SK-N-SH (cell line): ENCODE data around the gene CDKAL1. TPM values are rescaled to one million over a fixed set of nuclear protein-coding genes. Genes with fewer than 3 reads are reported as not detected.

Experiments
- CTCF ChIA-PET: fragments of 300-600, 350-600 bp; formaldehyde crosslinking; extraction: SDS; loops from one replicate; lab custom pipeline; 2021; lab: Yijun Ruan, JAX
- POLR2A ChIA-PET: fragments of 350-600 bp; sonication (Branson Sonifier 250); formaldehyde crosslinking; extraction: SDS; loops from one replicate; lab custom pipeline; 2020; ENCODE audit warnings: antibody characterized with exemption, inconsistent platforms; lab: Yijun Ruan, JAX
- DNase-seq: peaks from one replicate; pipeline ENCODE4 v3.0.0; 2012
- H2AFZ ChIP-seq: fragments of 200-600 bp; sonication (generic); 2 replicates; pipeline ENCODE4 v1.8.1; 2016; ENCODE audit warnings: antibody characterized with exemption, mild to moderate bottlenecking, low read depth
- H3F3A ChIP-seq: fragments of 200-600 bp; sonication (generic); replicated peaks from 2 replicates; pipeline ENCODE3; 2016; ENCODE audit warnings: antibody characterized with exemption, mild to moderate bottlenecking; ENCODE audit not compliant: insufficient read depth
- H3K27ac ChIP-seq, 2 experiments: fragments of 200-500 bp in 1 of 2; fragments of 200-600 bp in 1 of 2; sonication (Bioruptor generic) in 1 of 2; sonication (generic), shearing (Covaris generic) in 1 of 2; 2 replicates each; pipeline versions ENCODE4 v1.5.1 to v1.6.1; 2014 to 2016; ENCODE audit warnings: low read depth in 2 of 2, inconsistent platforms in 1 of 2, low read length in 1 of 2, mild to moderate bottlenecking in 1 of 2, mixed read lengths in 1 of 2
- H3K27me3 ChIP-seq: fragments of 200-600 bp; sonication (generic), shearing (Covaris generic); 2 replicates; pipeline ENCODE4 v1.6.1; 2016; ENCODE audit warnings: mixed run types; ENCODE audit not compliant: insufficient read depth
- H3K36me3 ChIP-seq, 2 experiments: fragments of 200-500 bp in 1 of 2; fragments of 200-600 bp in 1 of 2; sonication (Bioruptor generic) in 1 of 2; sonication (generic) in 1 of 2; replicated peaks in 1 of 2; 2 replicates each; pipeline versions ENCODE3 to v1.5.1; 2014 to 2016; ENCODE audit warnings: low read length in 1 of 2, mild to moderate bottlenecking in 1 of 2; ENCODE audit not compliant: insufficient read depth in 2 of 2, control insufficient read depth in 1 of 2
- H3K4me1 ChIP-seq, 2 experiments: fragments of 200-500 bp in 1 of 2; fragments of 200-600 bp in 1 of 2; sonication (Bioruptor generic) in 1 of 2; sonication (generic), shearing (Covaris generic) in 1 of 2; 2 replicates each; pipeline versions ENCODE4 v1.5.1 to v1.6.1; 2014 to 2016; ENCODE audit warnings: low read depth in 1 of 2, low read length in 1 of 2, mixed run types in 1 of 2; ENCODE audit not compliant: insufficient read depth in 2 of 2, control insufficient read depth in 1 of 2
- H3K4me2 ChIP-seq: fragments of 200-600 bp; sonication (generic), shearing (Covaris generic); 2 replicates; pipeline ENCODE4 v1.6.1; 2017; ENCODE audit warnings: mixed run types
- H3K4me3 ChIP-seq, 2 experiments: fragments of 200-500 bp in 1 of 2; fragments of 200-600 bp in 1 of 2; sonication (Bioruptor generic) in 1 of 2; sonication (generic), shearing (Covaris generic) in 1 of 2; 2 replicates each; pipeline versions ENCODE4 v1.5.1 to v1.8.1; 2014 to 2016; ENCODE audit warnings: low read depth in 2 of 2, inconsistent platforms in 1 of 2, low read length in 1 of 2, mild to moderate bottlenecking in 1 of 2, mixed read lengths in 1 of 2, moderate library complexity in 1 of 2
- H3K79me2 ChIP-seq: fragments of 200-600 bp; sonication (generic); 2 replicates; pipeline ENCODE4 v1.8.1; 2017; ENCODE audit warnings: mild to moderate bottlenecking; ENCODE audit not compliant: insufficient read depth
- H3K9ac ChIP-seq: fragments of 200-600 bp; sonication (generic); 2 replicates; pipeline ENCODE4 v1.6.1; 2017; ENCODE audit warnings: mixed run types
- H3K9me2 ChIP-seq: fragments of 200-600 bp; sonication (generic); 2 replicates; pipeline ENCODE4 v1.6.1; 2017; ENCODE audit warnings: mixed run types
- H3K9me3 ChIP-seq: fragments of 200-600 bp; sonication (generic); 2 replicates; pipeline ENCODE4 v1.6.1; 2017; ENCODE audit warnings: mixed run types, mild to moderate bottlenecking, moderate library complexity
- H4K20me1 ChIP-seq: fragments of 200-600 bp; sonication (generic); 2 replicates; pipeline ENCODE4 v1.6.1; 2017; ENCODE audit warnings: mild to moderate bottlenecking, mixed run types; ENCODE audit not compliant: insufficient read depth
- CHD2 ChIP-seq: fragments of 150-350 bp; IDR thresholded peaks from 2 replicates; pipeline ENCODE4 v1.6.1; 2018; ENCODE audit warnings: low read length; ENCODE audit not compliant: partially characterized antibody
- EP300 ChIP-seq, 2 experiments: IDR thresholded peaks; 2 replicates each; pipeline versions ENCODE4 v1.4.0 to v1.6.1; 2012; ENCODE audit warnings: borderline replicate concordance in 1 of 2, low read depth in 1 of 2, low read length in 1 of 2
- EZH2phosphoT487 ChIP-seq: fragments of 200-600 bp; sonication (generic); IDR thresholded peaks from 2 replicates; pipeline ENCODE4 v1.6.1; 2017; ENCODE audit warnings: low read depth, mixed run types, mild to moderate bottlenecking, antibody characterized with exemption, moderate library complexity, borderline replicate concordance
- FOSL2 ChIP-seq: IDR thresholded peaks from 2 replicates; pipeline ENCODE4 v1.4.0; 2012; ENCODE audit warnings: low read depth, mild to moderate bottlenecking, moderate library complexity, borderline replicate concordance
- FOXJ3 ChIP-seq: sonication (generic); formaldehyde crosslinking; IDR thresholded peaks from 2 replicates; pipeline ENCODE4 v1.5.1; 2020; ENCODE audit warnings: mild to moderate bottlenecking, missing genetic modification reagents
- GATA2 ChIP-seq: sonication (generic); formaldehyde crosslinking; IDR thresholded peaks from 2 replicates; pipeline ENCODE4 v1.5.0; 2020; ENCODE audit warnings: mild to moderate bottlenecking, missing genetic modification reagents
- IRF3 ChIP-seq: fragments of 150-350 bp; IDR thresholded peaks from 2 replicates; pipeline ENCODE4 v1.6.1; 2016; ENCODE audit warnings: mild to moderate bottlenecking, low read depth, low read length
- JUND ChIP-seq: IDR thresholded peaks from 2 replicates; pipeline ENCODE4 v1.4.0; 2012
- MAX ChIP-seq: IDR thresholded peaks from 2 replicates; pipeline ENCODE4 v1.4.0; 2012; ENCODE audit warnings: low read depth
- MEF2A ChIP-seq: IDR thresholded peaks from 2 replicates; pipeline ENCODE4 v1.4.0; 2012; ENCODE audit warnings: low read depth, borderline replicate concordance
- NFIC ChIP-seq: IDR thresholded peaks from 2 replicates; pipeline ENCODE4 v1.4.0; 2012; ENCODE audit warnings: borderline replicate concordance
- POLR2AphosphoS5 ChIP-seq: IDR thresholded peaks from 2 replicates; pipeline ENCODE4 v1.6.1; 2012; ENCODE audit warnings: low read depth, low read length
- RAD21 ChIP-seq: IDR thresholded peaks from 2 replicates; pipeline ENCODE4 v1.6.1; 2012; ENCODE audit warnings: mild to moderate bottlenecking, low read length
- RXRA ChIP-seq: IDR thresholded peaks from 2 replicates; pipeline ENCODE4 v1.4.0; 2012; ENCODE audit warnings: low read depth, mild to moderate bottlenecking, borderline replicate concordance
- SIN3A ChIP-seq: IDR thresholded peaks from 2 replicates; pipeline ENCODE4 v1.6.1; 2012; ENCODE audit warnings: low read depth, mild to moderate bottlenecking, low read length, moderate library complexity, borderline replicate concordance
- SMC3 ChIP-seq: IDR thresholded peaks from 2 replicates; pipeline ENCODE4 v1.6.1; 2012; ENCODE audit warnings: low read depth, low read length, improper control_type of control experiment
- TAF1 ChIP-seq: IDR thresholded peaks from 2 replicates; pipeline ENCODE4 v1.6.1; 2012; ENCODE audit warnings: low read depth, mild to moderate bottlenecking, low read length, moderate library complexity, borderline replicate concordance
- USF2 ChIP-seq: fragments of 150-350 bp; IDR thresholded peaks from 2 replicates; pipeline ENCODE4 v1.6.1; 2017; ENCODE audit warnings: antibody characterized with exemption, low read length, low read depth, borderline replicate concordance
- WGBS: methylation state at CpG from one replicate; pipeline ENCODE4 v1.1.6; 2017; ENCODE audit warnings: low lambda C conversion rate; 5-methylcytosine and 5-hydroxymethylcytosine counted together
- polyA plus RNA-seq, 3 experiments: library from polyadenylated mRNA; depleted of rRNA; stranded (reverse); fragments of >200 nt; gene quantifications; 2 replicates each; pipeline ENCODE4 v1.2.3, GENCODE V29; 2012
- TF ChIP-seq, protein P1 (sequence below): IDR thresholded peaks from 2 replicates; pipeline ENCODE4; 2012

CDKAL1 gene
- polyA plus RNA-seq, 1 of the 3 experiments (the other 2 are of a cell fraction): 2.6 TPM

DNA sequence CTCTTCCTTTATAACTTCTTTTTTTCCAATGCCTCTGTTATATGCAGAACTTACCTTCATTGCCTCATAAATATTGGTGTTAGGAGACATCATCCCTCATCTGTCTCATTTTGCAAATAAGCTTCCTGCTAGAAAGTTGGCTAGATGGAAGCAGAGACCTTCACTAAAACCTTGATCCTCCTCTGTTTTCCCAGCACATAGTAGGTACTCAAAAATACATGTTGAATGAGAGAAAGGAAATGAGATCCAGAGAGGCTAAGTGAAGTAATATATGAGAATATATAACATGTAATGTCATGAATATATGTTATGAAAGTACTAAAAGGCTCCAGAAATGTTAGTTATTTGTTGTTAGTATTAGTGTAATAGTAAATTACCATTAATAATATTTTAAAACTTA lies 91.9 kb downstream of the CDKAL1 start:
- H3K36me3 ChIP-seq: no peaks in the 10 kb centered on the region
- ChIA-PET CTCF (no interaction called here), POLR2A (no interaction called here)
- H3K27me3 ChIP-seq: no peaks in the 10 kb centered on the region
- H3K9me3 ChIP-seq: no peaks in the 10 kb centered on the region
- peaks cover 0 to 21% of the 10 kb centered on the region in 2 experiments for H3K4me1 ChIP-seq
- H3K9me2 ChIP-seq: no peaks in the 10 kb centered on the region
- H3K4me3 ChIP-seq: no peak overlapping the region
- no peaks in the 10 kb centered on the region for H4K20me1 ChIP-seq
- no peak overlapping the region for H2AFZ ChIP-seq
- H3K9ac ChIP-seq: no peak overlapping the region
- peaks cover 12% of the 10 kb centered on the region for H3F3A ChIP-seq
- no peak for DNase-seq
- no peak overlapping the region for H3K27ac ChIP-seq
- no peak for TF ChIP-seq JUND
- TF ChIP-seq FOSL2: no peak
- no peak for TF ChIP-seq GATA2 (CRISPR knock-in tag)
- TF ChIP-seq MAX: no peak
- no peak for TF ChIP-seq IRF3
- TF ChIP-seq RXRA: no peak
- no peak for TF ChIP-seq CHD2
- TF ChIP-seq POLR2AphosphoS5: no peak
- no peak for TF ChIP-seq NFIC
- no peak for TF ChIP-seq SIN3A
- TF ChIP-seq FOXJ3 (CRISPR knock-in tag): no peak
- TF ChIP-seq, protein P1, sequence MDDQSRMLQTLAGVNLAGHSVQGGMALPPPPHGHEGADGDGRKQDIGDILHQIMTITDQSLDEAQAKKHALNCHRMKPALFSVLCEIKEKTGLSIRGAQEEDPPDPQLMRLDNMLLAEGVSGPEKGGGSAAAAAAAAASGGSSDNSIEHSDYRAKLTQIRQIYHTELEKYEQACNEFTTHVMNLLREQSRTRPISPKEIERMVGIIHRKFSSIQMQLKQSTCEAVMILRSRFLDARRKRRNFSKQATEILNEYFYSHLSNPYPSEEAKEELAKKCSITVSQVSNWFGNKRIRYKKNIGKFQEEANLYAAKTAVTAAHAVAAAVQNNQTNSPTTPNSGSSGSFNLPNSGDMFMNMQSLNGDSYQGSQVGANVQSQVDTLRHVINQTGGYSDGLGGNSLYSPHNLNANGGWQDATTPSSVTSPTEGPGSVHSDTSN: no peak
- TF ChIP-seq USF2: no peak
- TF ChIP-seq TAF1: no peak
- no peak for TF ChIP-seq SMC3
- peaks cover 6% of the 10 kb centered on the region; the same call in 1 of the 2 replicates for H3K79me2 ChIP-seq
- H3K4me2 ChIP-seq: no peak overlapping the region

DNA sequence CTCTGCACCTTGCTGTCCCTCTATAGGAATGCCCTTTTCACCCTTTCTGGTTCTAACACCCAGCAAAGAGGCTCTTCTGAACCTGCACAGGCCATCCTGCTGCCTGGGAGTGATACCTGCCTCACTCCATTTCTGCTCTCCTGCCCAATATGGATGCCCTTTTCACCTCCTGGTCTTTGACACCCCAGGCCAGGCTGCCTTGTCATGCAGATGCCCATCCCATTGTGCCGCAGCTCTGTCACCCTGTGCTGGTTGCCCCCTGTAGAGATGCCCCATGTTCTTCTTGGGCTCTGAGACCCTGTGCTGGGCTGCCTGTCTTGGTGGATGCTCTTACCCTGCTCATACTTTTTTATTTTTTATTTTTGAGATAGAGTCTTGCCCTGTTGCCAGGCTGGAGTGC lies 95.3 kb downstream of the CDKAL1 start:
- Histone ChIP-seq H3K36me3 (no peaks in the 10 kb centered on the region), H3K4me1 (no peaks in the 10 kb centered on the region; a peak in 1 of 4 replicates), H3K4me2 (no peak overlapping the region), H3F3A (no peaks in the 10 kb centered on the region), H4K20me1 (no peaks in the 10 kb centered on the region), H3K27ac (no peak overlapping the region), H2AFZ (no peak overlapping the region), H3K9ac (no peak overlapping the region), H3K27me3 (no peaks in the 10 kb centered on the region), H3K79me2 (peaks cover 4% of the 10 kb centered on the region; the same call in 1 of the 2 replicates), H3K9me3 (no peaks in the 10 kb centered on the region), H3K9me2 (no peaks in the 10 kb centered on the region), H3K4me3 (no peak overlapping the region)
- CTCF ChIA-PET: no interaction called here
- DNase-seq: no peak
- TF ChIP-seq TAF1: no peak
- no peak for TF ChIP-seq USF2
- TF ChIP-seq FOXJ3 (CRISPR knock-in tag): no peak
- TF ChIP-seq POLR2AphosphoS5: no peak
- no peak for TF ChIP-seq CHD2
- no peak for TF ChIP-seq EZH2phosphoT487
- TF ChIP-seq MEF2A: no peak
- TF ChIP-seq EP300 (IDR thresholded peaks at IDR 0.05; ENCODE audit: borderline replicate concordance in 1 of 2, low read depth in 1 of 2, low read length in 1 of 2): no peak
- TF ChIP-seq RAD21: no peak
- TF ChIP-seq SIN3A: no peak
- POLR2A ChIA-PET: no interaction called here
- 91% methylated on average over 1 of the region's 1 CpG for WGBS
